HCT116 (cell line): ENCODE results near the gene SLC35E4.

ENCODE experiments used
- EGR1 ChIP-seq: IDR thresholded peaks from 2 replicates; pipeline ENCODE4 v1.6.1; 2012; ENCODE audit warnings: low read depth
- EZH2 ChIP-seq: fragments of 200-600 bp; sonication (generic); IDR thresholded peaks from 2 replicates; pipeline ENCODE4 v1.6.1; 2017; ENCODE audit warnings: antibody characterized with exemption, mixed run types
- EZH2phosphoT487 ChIP-seq: fragments of 200-600 bp; IDR thresholded peaks from 2 replicates; pipeline ENCODE4 v1.6.1; 2018; ENCODE audit warnings: antibody characterized with exemption, borderline replicate concordance
- FOSL1 ChIP-seq: IDR thresholded peaks from 2 replicates; pipeline ENCODE4 v1.6.1; 2012; ENCODE audit warnings: low read depth
- POLR2A ChIP-seq: IDR thresholded peaks from 2 replicates; pipeline ENCODE4 v1.7.0; 2011; ENCODE audit warnings: borderline replicate concordance; ENCODE audit not compliant: insufficient read depth, insufficient read length; ENCODE audit errors: extremely low read depth
- POLR2AphosphoS5 ChIP-seq: IDR thresholded peaks from 2 replicates; pipeline ENCODE4 v1.6.1; 2011; ENCODE audit warnings: mild to moderate bottlenecking, low read depth, low read length, moderate library complexity
- RAD21 ChIP-seq: IDR thresholded peaks from 2 replicates; pipeline ENCODE4 v1.6.1; 2012; ENCODE audit warnings: low read depth, mild to moderate bottlenecking
- YY1 ChIP-seq: IDR thresholded peaks from 2 replicates; pipeline ENCODE4 v1.6.1; 2011; ENCODE audit warnings: low read length, low read depth, moderate library complexity, mild to moderate bottlenecking; ENCODE audit not compliant: insufficient replicate concordance; ENCODE audit errors: extremely low read depth
- ZNF274 ChIP-seq: fragments of 200-500 bp; sonication (Bioruptor generic); IDR thresholded peaks from 2 replicates; pipeline ENCODE4 v1.6.1; 2014; ENCODE audit warnings: mild to moderate bottlenecking, low read depth, low read length, inconsistent platforms
- TF ChIP-seq, protein P1 (sequence below), 3 experiments: fragments of 200-600 bp in 1 of 3; sonication (generic) in 1 of 3; IDR thresholded peaks in 2 of 3; conservative IDR thresholded peaks in 1 of 3; 2 replicates each; pipeline ENCODE4 v1.5.1; 2012 to 2017; ENCODE audit warnings: low read depth in 2 of 3, low read length in 2 of 3, antibody characterized with exemption in 1 of 3, borderline replicate concordance in 1 of 3, control low read depth in 1 of 3, mild to moderate bottlenecking in 1 of 3, mixed read lengths in 1 of 3, mixed run types in 1 of 3, moderate library complexity in 1 of 3; ENCODE audit not compliant: insufficient read depth in 1 of 3
- TF ChIP-seq, protein P2 (sequence below): IDR thresholded peaks from 2 replicates; pipeline ENCODE4 v1.6.1; 2012
- TF ChIP-seq, protein P3 (sequence below): IDR thresholded peaks from 2 replicates; pipeline ENCODE4 v1.6.1; 2012

DNA sequence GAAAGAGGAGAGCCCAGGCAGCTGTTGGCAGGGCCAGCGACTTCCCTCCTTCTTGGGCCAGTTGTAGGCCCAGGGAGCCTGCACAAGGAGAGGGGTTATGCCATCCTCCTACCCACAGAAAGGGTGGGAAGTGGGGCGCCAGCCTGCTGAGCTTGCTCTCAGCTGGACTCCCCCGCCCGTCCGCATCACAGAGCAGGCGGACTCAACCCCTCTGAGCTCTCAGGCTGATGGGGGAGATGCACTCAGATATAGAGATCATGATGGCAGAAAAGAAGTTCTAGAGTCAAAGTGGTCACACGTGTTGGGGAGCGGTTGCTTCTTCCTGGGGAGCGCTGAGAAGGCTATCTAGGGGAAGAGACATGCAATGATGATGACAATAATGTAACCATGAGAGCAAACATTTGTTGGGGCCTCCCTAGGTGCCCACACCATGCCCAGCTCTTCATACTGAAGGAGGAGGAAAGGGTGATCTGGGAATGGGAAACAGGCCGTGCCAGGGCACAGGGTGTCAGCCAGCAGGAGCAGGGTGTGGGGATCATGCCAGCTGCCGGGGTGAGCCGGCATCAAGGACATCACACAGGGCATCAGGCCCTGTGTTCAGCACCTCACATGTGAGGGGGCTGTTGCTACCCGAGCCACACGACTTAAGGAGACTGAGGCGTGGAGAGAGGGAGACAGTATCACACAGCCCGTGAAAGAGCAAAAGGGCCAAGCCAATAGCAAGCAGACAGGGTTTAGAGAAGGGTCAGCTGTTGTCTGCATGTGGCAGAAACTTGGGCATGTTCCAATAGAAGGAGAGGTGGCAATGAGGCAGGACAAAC, 7.7 kb downstream of the SLC35E4 start:
- TF ChIP-seq, protein P1, sequence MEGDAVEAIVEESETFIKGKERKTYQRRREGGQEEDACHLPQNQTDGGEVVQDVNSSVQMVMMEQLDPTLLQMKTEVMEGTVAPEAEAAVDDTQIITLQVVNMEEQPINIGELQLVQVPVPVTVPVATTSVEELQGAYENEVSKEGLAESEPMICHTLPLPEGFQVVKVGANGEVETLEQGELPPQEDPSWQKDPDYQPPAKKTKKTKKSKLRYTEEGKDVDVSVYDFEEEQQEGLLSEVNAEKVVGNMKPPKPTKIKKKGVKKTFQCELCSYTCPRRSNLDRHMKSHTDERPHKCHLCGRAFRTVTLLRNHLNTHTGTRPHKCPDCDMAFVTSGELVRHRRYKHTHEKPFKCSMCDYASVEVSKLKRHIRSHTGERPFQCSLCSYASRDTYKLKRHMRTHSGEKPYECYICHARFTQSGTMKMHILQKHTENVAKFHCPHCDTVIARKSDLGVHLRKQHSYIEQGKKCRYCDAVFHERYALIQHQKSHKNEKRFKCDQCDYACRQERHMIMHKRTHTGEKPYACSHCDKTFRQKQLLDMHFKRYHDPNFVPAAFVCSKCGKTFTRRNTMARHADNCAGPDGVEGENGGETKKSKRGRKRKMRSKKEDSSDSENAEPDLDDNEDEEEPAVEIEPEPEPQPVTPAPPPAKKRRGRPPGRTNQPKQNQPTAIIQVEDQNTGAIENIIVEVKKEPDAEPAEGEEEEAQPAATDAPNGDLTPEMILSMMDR (IDR thresholded peaks at IDR 0.05 in 2 of 3, conservative IDR thresholded peaks at IDR 0.05 in 1 of 3; ENCODE audit: borderline replicate concordance in 1 of 3, insufficient read depth in 1 of 3, low read depth in 2 of 3, low read length in 2 of 3), result no peak
- TF ChIP-seq ZNF274, result no peak
- no peak for TF ChIP-seq YY1
- TF ChIP-seq FOSL1, result no peak
- no peak for TF ChIP-seq EGR1
- TF ChIP-seq, protein P2, sequence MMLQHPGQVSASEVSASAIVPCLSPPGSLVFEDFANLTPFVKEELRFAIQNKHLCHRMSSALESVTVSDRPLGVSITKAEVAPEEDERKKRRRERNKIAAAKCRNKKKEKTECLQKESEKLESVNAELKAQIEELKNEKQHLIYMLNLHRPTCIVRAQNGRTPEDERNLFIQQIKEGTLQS, result no peak
- TF ChIP-seq POLR2AphosphoS5, result no peak
- TF ChIP-seq, protein P3, sequence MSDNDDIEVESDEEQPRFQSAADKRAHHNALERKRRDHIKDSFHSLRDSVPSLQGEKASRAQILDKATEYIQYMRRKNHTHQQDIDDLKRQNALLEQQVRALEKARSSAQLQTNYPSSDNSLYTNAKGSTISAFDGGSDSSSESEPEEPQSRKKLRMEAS, result no peak
- TF ChIP-seq EZH2, result no peak
- no peak for TF ChIP-seq EZH2phosphoT487
- no peak for TF ChIP-seq POLR2A
- TF ChIP-seq RAD21, result no peak
